C4-2B (cell line): ENCODE measurements around the gene MS4A6A.

ENCODE experiments used
- H3K27ac ChIP-seq: fragments of 450-650 bp; 2 replicates; pipeline ENCODE4 v1.5.1; 2017
- CTCF ChIP-seq: fragments of 450-650 bp; conservative IDR thresholded peaks from 2 replicates; pipeline ENCODE4 v1.5.1; 2017; ENCODE audit warnings: mild to moderate bottlenecking
- ZFX ChIP-seq: fragments of 450-650 bp; IDR thresholded peaks from 2 replicates; pipeline ENCODE4 v1.6.1; 2017

The MS4A6A gene

GRCh38 chr11:60182541-60183330 is at the start of gene MS4A6A:
MS4A6A (minus strand) TSS chr11:60183083; CDS start chr11:60181727, 1,356 bp downstream.
- TF ChIP-seq CTCF (no peak), ZFX (no peak)

GRCh38 chr11:60230681-60231080 is 47.8 kb upstream of the MS4A6A start:
- H3K27ac ChIP-seq = no peak overlapping the region
- no peak for TF ChIP-seq CTCF
- no peak for TF ChIP-seq ZFX

More at GRCh38 chr11:60182541-60183330, at the start of gene MS4A6A:
- no peak within 1 kb of the TSS for H3K27ac ChIP-seq

GRCh38 chr11:60222141-60222540 is 39.3 kb upstream of the MS4A6A start:
- TF ChIP-seq ZFX = no peak
- TF ChIP-seq CTCF = no peak
- no peak overlapping the region for H3K27ac ChIP-seq

GRCh38 chr11:60221692-60222091 is 38.8 kb upstream of the MS4A6A start:
- no peak for TF ChIP-seq ZFX
- no peak overlapping the region for H3K27ac ChIP-seq

DNA sequence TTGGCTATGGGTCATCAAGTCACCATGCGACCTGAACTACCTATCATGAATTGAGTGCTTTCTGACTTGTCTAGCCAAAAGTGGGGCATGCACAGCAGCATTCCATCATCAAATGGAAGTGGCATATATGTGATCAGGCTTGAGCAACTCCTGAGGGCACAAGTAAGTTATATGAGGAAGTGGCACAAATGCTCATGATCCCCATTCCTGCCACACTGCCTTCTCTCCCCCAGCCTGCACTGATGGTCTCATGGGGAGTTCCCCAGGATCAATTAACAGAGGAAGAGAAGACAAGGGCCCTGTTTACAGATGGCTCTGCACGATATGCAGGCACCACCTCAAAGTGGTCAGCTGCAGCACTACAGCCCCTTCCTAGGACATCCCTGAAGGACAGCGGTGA is 38.3 kb upstream of the MS4A6A start:
- TF ChIP-seq CTCF (no peak), ZFX (no peak)

DNA sequence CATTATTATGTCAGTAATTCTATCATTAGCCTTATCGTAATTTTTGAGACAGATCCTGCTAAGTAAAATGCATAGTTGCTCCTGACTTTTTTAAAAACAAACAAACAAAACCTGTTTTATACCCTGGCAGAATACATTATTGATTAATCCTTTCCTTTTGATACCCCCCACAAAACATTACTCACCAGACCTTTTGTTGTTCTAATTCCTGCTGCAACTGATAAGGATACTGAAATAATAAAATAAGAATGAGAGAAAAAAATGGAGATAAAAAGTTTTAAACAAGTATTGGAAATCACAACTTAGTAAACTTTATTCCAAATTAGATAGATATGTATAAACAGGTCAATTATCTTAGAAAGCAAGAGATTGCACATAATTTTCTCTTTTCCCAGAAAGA is 31.5 kb upstream of the MS4A6A start:
- H3K27ac ChIP-seq = no peak overlapping the region
- TF ChIP-seq ZFX (no peak), CTCF (no peak)

More for the DNA sequence above, 38.3 kb upstream of the MS4A6A start:
- no peak overlapping the region; the same call in 1 of the 2 replicates for H3K27ac ChIP-seq

- no peak overlapping the region for H3K27ac ChIP-seq
- TF ChIP-seq CTCF = no peak
- TF ChIP-seq ZFX = no peak
These were observed 28.3 kb upstream of the MS4A6A start for GRCh38 chr11:60211206-60211605.

DNA sequence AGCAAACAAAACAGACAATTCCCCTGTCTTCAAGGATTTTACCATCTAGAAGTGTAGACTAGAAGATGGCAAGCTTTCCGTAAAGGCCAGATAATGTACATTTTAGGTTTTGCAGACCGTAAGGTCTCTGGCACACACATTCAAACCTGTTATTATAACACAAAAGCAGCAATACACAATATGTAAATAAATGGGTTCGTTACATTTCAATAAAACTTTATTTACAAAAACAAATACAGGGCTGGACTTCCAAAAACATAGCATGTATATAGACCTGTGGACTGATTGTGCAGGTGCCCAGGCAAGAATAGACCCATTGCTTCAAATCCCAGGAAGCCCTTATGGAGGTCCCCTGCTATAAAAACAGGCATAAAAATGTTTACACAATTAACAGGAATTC is 27.1 kb upstream of the MS4A6A start:
- no peak overlapping the region for H3K27ac ChIP-seq
- TF ChIP-seq CTCF = no peak
- no peak for TF ChIP-seq ZFX
